Erythroblast (primary cell): Measurements from ENCODE around the gene WSCD2.

Source experiments
- GATA1 ChIP-seq: IDR thresholded peaks from 2 replicates; pipeline ENCODE4 v1.6.1; 2011; ENCODE audit warnings: low read depth, mild to moderate bottlenecking, control low read depth, low read length, moderate library complexity
- POLR2A ChIP-seq: IDR thresholded peaks from 2 replicates; pipeline ENCODE4 v1.6.1; 2011; ENCODE audit warnings: mild to moderate bottlenecking, low read length

DNA sequence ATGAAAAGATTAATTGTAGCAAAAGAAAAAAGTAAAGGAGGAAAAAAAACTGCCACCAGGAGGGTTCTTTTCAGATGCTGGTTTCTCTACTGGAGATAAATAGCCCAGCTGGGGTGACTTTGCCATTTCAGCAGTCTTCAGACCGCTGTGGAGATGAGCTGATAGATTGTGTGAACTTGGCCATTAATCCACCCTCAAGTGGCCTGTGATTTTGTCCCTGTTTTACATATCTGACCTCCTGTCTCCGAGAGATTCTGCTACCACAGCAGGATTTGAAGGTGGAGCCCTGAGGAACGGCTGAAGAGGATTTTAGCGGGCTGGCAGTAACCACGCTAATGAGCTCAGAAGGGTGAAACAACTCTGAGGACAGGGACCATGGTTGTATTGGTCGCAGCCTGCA lies 72.7 kb downstream of the WSCD2 start:
- TF ChIP-seq POLR2A, result no peak
- no peak for TF ChIP-seq GATA1
